Measurements from ENCODE around the gene HDGFL1. TPM values are rescaled to one million over a fixed set of nuclear protein-coding genes. Genes with fewer than 3 reads are reported as not detected.

Gene HDGFL1
- not detected in 2 replicates for total RNA-seq

DNA sequence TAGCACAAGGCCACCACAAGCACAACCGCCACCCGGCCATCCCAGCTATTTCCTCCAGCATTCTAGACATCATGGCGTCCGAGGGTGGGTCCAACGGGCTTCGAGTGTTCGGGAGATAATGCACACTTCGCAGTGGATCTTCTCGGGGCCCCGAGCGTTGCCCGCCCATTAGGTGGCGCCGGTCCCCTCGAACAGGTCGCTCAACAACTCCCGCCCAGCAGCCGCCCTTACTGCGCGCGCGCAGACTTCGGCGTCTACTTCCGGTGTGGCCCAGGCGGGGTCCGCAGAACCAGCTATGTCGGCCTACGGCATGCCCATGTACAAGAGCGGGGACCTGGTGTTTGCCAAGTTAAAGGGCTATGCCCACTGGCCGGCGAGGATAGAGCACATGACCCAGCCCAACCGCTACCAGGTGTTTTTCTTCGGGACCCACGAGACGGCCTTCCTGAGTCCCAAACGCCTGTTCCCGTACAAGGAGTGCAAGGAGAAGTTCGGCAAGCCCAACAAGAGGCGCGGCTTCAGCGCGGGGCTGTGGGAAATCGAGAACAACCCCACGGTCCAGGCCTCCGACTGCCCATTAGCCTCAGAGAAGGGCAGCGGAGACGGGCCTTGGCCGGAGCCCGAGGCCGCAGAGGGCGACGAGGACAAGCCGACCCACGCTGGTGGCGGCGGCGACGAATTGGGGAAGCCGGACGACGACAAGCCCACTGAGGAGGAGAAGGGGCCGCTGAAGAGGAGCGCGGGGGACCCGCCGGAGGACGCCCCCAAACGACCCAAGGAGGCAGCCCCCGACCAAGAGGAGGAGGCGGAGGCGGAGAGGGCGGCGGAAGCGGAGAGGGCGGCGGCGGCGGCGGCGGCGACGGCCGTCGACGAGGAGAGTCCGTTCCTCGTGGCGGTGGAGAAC is at the start of gene HDGFL1:
HDGFL1 (plus strand) TSS at position 286 of the 904 bp plus-strand sequence; CDS start at position 296, 10 bp downstream.

